ENCODE results near the gene RELB. TPM values are rescaled to one million over a fixed set of nuclear protein-coding genes. Genes with fewer than 3 reads are reported as not detected.

The RELB gene
- total and polyA plus RNA-seq, 2 donors (not counting 3 experiments of a cell fraction or from before 2014, with no cell fraction given) = 13.2 to 14.4 TPM

DNA sequence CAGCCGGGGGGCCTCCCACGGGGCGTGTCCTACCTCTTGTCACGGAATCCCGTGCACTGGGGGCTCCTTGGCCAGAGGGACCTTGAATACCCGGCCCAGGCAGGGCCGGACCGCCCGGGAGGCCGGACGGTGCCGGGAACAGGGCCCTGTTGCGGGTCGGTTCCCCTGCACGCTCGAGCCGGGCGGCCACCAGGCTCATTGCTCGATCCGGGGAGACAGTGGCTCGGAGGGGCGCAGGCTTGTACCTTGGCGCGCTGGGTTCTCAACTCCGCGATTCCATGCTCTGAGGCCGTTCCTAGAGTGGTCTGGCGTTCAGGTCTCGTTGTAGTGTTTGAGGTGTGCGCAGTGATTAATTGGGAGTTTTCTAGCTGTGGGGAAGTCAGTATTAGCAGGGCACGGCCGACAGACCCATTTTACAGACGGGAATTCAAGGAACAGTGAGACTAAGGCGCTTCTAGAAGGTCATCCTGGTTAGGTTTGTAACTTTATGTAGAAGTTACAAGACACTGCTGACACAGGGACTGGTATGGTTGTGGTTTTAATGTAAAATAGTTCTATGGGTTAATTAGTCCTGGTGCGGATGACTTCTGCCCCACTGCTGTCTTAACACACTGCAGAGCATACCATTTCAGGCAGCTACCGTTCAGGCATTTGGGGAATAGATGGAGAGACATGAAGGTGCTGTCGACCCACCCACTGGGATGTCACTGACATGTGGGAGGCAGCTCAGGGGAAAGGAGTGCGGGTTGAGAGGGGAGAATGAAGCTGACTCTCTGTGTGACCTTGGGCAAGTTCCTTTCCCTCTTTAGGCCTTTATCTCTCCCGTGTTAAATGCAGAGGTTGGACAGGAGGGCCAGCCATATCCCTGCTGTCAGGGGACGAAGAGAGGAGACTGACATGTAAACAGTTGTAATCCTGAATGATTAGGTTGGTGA is 45.5 kb upstream of the RELB start:
- Histone ChIP-seq H3K36me3 (ENCODE audit: control insufficient read depth in 2 of 2, extremely low read depth in 1 of 2, insufficient read depth in 2 of 2, low read length in 2 of 2) (peaks cover 1 to 2% of the 10 kb centered on the region in 2 experiments), H3K27me3 (ENCODE audit: control insufficient read depth in 2 of 2, insufficient read depth in 2 of 2, low read length in 2 of 2) (no peaks in the 10 kb centered on the region), H2AFZ (ENCODE audit: low read depth, low read length) (peak overlapping the region; percentile 45), H3K9me3 (replicated peaks; ENCODE audit: control insufficient read depth, insufficient read depth, low read length) (no peaks in the 10 kb centered on the region), H4K20me1 (replicated peaks; ENCODE audit: control insufficient read depth, extremely low read depth, insufficient read depth, low read length) (no peaks in the 10 kb centered on the region), H3K9me1 (replicated peaks; ENCODE audit: control insufficient read depth, extremely low read depth, insufficient read depth, low read length) (no peaks in the 10 kb centered on the region), H3K4me3 (replicated peaks in 1 of 3; ENCODE audit: insufficient read depth in 1 of 3, low read depth in 1 of 3, low read length in 3 of 3) (peak overlapping the region; percentile 87 to 90 (median 88)), H3K4me1 (ENCODE audit: control insufficient read depth, extremely low read depth, insufficient read depth, low read length) (peaks cover 15% of the 10 kb centered on the region), H3K27ac (ENCODE audit: insufficient read depth, low read depth, low read length) (peak overlapping the region; percentile 56), H3K9ac (replicated peaks; ENCODE audit: extremely low read depth, insufficient read depth, low read length) (peak overlapping the region; percentile 89), H3K4me2 (ENCODE audit: insufficient read depth, low read length) (peak overlapping the region; percentile 89), H3K79me2 (ENCODE audit: control insufficient read depth, insufficient read depth, low read length) (peaks cover 54% of the 10 kb centered on the region)
- POLR2A ChIA-PET = interaction anchor here (1.3 kb wide), 1 partner anchor 83 kb away, joined by 3 read pairs; no protein-coding TSS in a partner anchor
- peak; percentile 7 for DNase-seq (ENCODE audit: low read depth, low spot score)
- TF ChIP-seq POLR2A (IDR thresholded peaks at IDR 0.05; ENCODE audit: low read depth, low read length) (peak; percentile 82), MAX (IDR thresholded peaks at IDR 0.05; ENCODE audit: insufficient read depth, insufficient read length) (no peak)
- CTCF ChIA-PET = interaction anchor here (0.9 to 1.7 kb wide), 4 partner anchors 9 to 52 kb away, joined by 3 to 5 read pairs (median 4); no protein-coding TSS in a partner anchor
- intact Hi-C loops (cut with micrococcal nuclease) = loop anchor here (1.0 to 10.0 kb wide), 4 partner anchors 29 to 151 kb away; partner anchors contain the start of gene BCAM
- BruUV-seq (replicated peaks) = TSS peak; percentile 36
- no peak for FAIRE-seq
- dilution Hi-C loops (cut with MboI; ENCODE audit: extremely low pct_ligation_motif_present, low sequenced_read_pairs) = no loop called here

GRCh38 chr19:44957526-44957925 is 43.7 kb upstream of the RELB start:
- no peak overlapping the region for H3K4me3 ChIP-seq (replicated peaks in 1 of 3; ENCODE audit: insufficient read depth in 1 of 3, low read depth in 1 of 3, low read length in 3 of 3)
- H3K9ac ChIP-seq (replicated peaks; ENCODE audit: extremely low read depth, insufficient read depth, low read length) = no peak overlapping the region
- no peak for FAIRE-seq
- peaks cover 15% of the 10 kb centered on the region for H3K4me1 ChIP-seq (ENCODE audit: control insufficient read depth, extremely low read depth, insufficient read depth, low read length)
- peaks cover 5 to 7% of the 10 kb centered on the region in 2 experiments for H3K36me3 ChIP-seq (ENCODE audit: control insufficient read depth in 2 of 2, extremely low read depth in 1 of 2, insufficient read depth in 2 of 2, low read length in 2 of 2)
- no peaks in the 10 kb centered on the region for H3K9me3 ChIP-seq (replicated peaks; ENCODE audit: control insufficient read depth, insufficient read depth, low read length)
- no peak overlapping the region for H3K27ac ChIP-seq (ENCODE audit: insufficient read depth, low read depth, low read length)
- intact Hi-C loops (cut with micrococcal nuclease) = loop anchor here (10.0 kb wide), 1 partner anchor 153 kb away; the partner anchor contains the start of gene BCAM
- ChIA-PET CTCF (no interaction called here), POLR2A (no interaction called here)
- no peaks in the 10 kb centered on the region for H4K20me1 ChIP-seq (replicated peaks; ENCODE audit: control insufficient read depth, extremely low read depth, insufficient read depth, low read length)
- H3K79me2 ChIP-seq (ENCODE audit: control insufficient read depth, insufficient read depth, low read length) = peaks cover 62% of the 10 kb centered on the region
- dilution Hi-C loops (cut with MboI; ENCODE audit: extremely low pct_ligation_motif_present, low sequenced_read_pairs) = no loop called here
- no TSS peak for BruUV-seq (replicated peaks)
- H3K4me2 ChIP-seq (ENCODE audit: insufficient read depth, low read length) = no peak overlapping the region
- H3K27me3 ChIP-seq (ENCODE audit: control insufficient read depth in 2 of 2, insufficient read depth in 2 of 2, low read length in 2 of 2) = no peaks in the 10 kb centered on the region
- no peak for DNase-seq (ENCODE audit: low read depth, low spot score)
- no peaks in the 10 kb centered on the region for H3K9me1 ChIP-seq (replicated peaks; ENCODE audit: control insufficient read depth, extremely low read depth, insufficient read depth, low read length)
- TF ChIP-seq POLR2AphosphoS5 (IDR thresholded peaks at IDR 0.05; ENCODE audit: insufficient read depth, low read depth, low read length) (no peak), EZH2 (IDR thresholded peaks at IDR 0.05; ENCODE audit: borderline replicate concordance, low read depth, low read length, severe bottlenecking) (no peak), JUN (IDR thresholded peaks at IDR 0.05; ENCODE audit: borderline replicate concordance, insufficient read depth, insufficient read length, low read depth) (no peak), POLR2A (IDR thresholded peaks at IDR 0.05; ENCODE audit: low read depth, low read length) (no peak), CTCF (IDR thresholded peaks at IDR 0.05; ENCODE audit: extremely low read depth in 1 of 2, insufficient read depth in 1 of 2, low read depth in 1 of 2, low read length in 2 of 2) (no peak), GATA2 (IDR thresholded peaks at IDR 0.05; ENCODE audit: insufficient read depth, insufficient read length, low read depth, low read length) (no peak)
- H2AFZ ChIP-seq (ENCODE audit: low read depth, low read length) = no peak overlapping the region
